GM10847 (cell line): ENCODE data around the gene CEP57L1.

Experiments used
- POLR2A ChIP-seq: IDR thresholded peaks from 2 replicates; pipeline ENCODE4 v1.6.1; 2011; ENCODE audit not compliant: insufficient read length; ENCODE audit errors: extremely low read depth

Gene CEP57L1

GRCh38 chr6:109091314-109092024 is 3.8 kb upstream of the CEP57L1 start:
- no peak for TF ChIP-seq POLR2A

GRCh38 chr6:109092074-109092473 is 3.2 kb upstream of the CEP57L1 start:
- TF ChIP-seq POLR2A: no peak

GRCh38 chr6:109093732-109094415 is 1.4 kb upstream of the CEP57L1 start:
- TF ChIP-seq POLR2A: no peak

- TF ChIP-seq POLR2A: peak; percentile 31
Measured at GRCh38 chr6:109094416-109095035, 781 bp upstream of the CEP57L1 start, which contains the start of gene SESN1. Gene SESN1 (minus strand): TSS chr6:109094846. CDS start chr6:109094073, 773 bp downstream.

GRCh38 chr6:109095835-109096084 is 453 bp downstream of the CEP57L1 start:
- TF ChIP-seq POLR2A: no peak

GRCh38 chr6:109096208-109096607 is 901 bp downstream of the CEP57L1 start:
- no peak for TF ChIP-seq POLR2A

GRCh38 chr6:109097661-109098060 is 2.4 kb downstream of the CEP57L1 start:
- TF ChIP-seq POLR2A: no peak

- TF ChIP-seq POLR2A: no peak
Measured at GRCh38 chr6:109102762-109103161, 7.5 kb downstream of the CEP57L1 start.

GRCh38 chr6:109103942-109104341 is 8.6 kb downstream of the CEP57L1 start:
- TF ChIP-seq POLR2A: no peak

GRCh38 chr6:109104512-109104911 is 9.2 kb downstream of the CEP57L1 start:
- no peak for TF ChIP-seq POLR2A

- TF ChIP-seq POLR2A: no peak
Measured at GRCh38 chr6:109105681-109106080, 10.4 kb downstream of the CEP57L1 start.

GRCh38 chr6:109117346-109118035 is 22.2 kb downstream of the CEP57L1 start:
- no peak for TF ChIP-seq POLR2A

- no peak for TF ChIP-seq POLR2A
Measured at GRCh38 chr6:109118337-109118736, 23.0 kb downstream of the CEP57L1 start.

- no peak for TF ChIP-seq POLR2A
Measured at GRCh38 chr6:109118871-109119354, 23.6 kb downstream of the CEP57L1 start.

- no peak for TF ChIP-seq POLR2A
Measured at GRCh38 chr6:109121411-109121810, 26.1 kb downstream of the CEP57L1 start.

GRCh38 chr6:109124219-109124618 is 28.9 kb downstream of the CEP57L1 start:
- TF ChIP-seq POLR2A: no peak

GRCh38 chr6:109125504-109125903 is 30.2 kb downstream of the CEP57L1 start:
- TF ChIP-seq POLR2A: no peak
